IMR-90 (cell line): Measurements from ENCODE around the gene ALDH1A2. TPM values are rescaled to one million over a fixed set of nuclear protein-coding genes. Genes with fewer than 3 reads are reported as not detected.

Experiments
- ATAC-seq: fragments of 200-7000 bp; cut with Tn5 transposase; 2 replicates; pipeline ENCODE4 v1.9.1; 2020; ENCODE audit warnings: low read depth, mild to moderate bottlenecking, moderate library complexity
- BruUV-seq: library from RNA; stranded (reverse); fragments of 400-500 nt; replicated peaks from 2 replicates; lab custom pipeline; 2021; lab: Mats Ljungman, UMichigan
- CTCF ChIA-PET: fragments of 300-600 bp; formaldehyde crosslinking; extraction: SDS; loops from one replicate; lab custom pipeline; 2021; ENCODE audit warnings: antibody characterized with exemption; lab: Yijun Ruan, JAX
- POLR2A ChIA-PET: fragments of 300-600 bp; sonication (Branson Sonifier 250); formaldehyde crosslinking; loops from one replicate; lab custom pipeline; 2022; ENCODE audit warnings: antibody characterized with exemption; ENCODE audit not compliant: unreplicated experiment; lab: Charles Lee
- DNase-seq: peaks from one replicate; pipeline ENCODE4 v3.0.0; 2013
- H2AFZ ChIP-seq: replicated peaks from 2 replicates; pipeline ENCODE3; 2013; ENCODE audit warnings: low read length, mild to moderate bottlenecking; ENCODE audit not compliant: poor library complexity
- H2AK5ac ChIP-seq: 2 replicates; pipeline ENCODE4 v1.6.1; 2013; ENCODE audit warnings: low read depth, low read length, inconsistent platforms
- H2AK9ac ChIP-seq: replicated peaks from 2 replicates; pipeline ENCODE3; 2013; ENCODE audit warnings: mild to moderate bottlenecking, low read depth, low read length, moderate library complexity; ENCODE audit not compliant: poor library complexity
- H2BK120ac ChIP-seq: 2 replicates; pipeline ENCODE4 v1.6.1; 2013; ENCODE audit warnings: low read depth, low read length, inconsistent platforms
- H2BK15ac ChIP-seq: 3 replicates; pipeline ENCODE4 v1.6.1; 2013; ENCODE audit warnings: low read depth, low read length, inconsistent platforms
- H2BK20ac ChIP-seq: 2 replicates; pipeline ENCODE4 v1.6.1; 2013; ENCODE audit warnings: low read depth, mild to moderate bottlenecking, inconsistent platforms, low read length, moderate library complexity
- H2BK5ac ChIP-seq: 2 replicates; pipeline ENCODE4 v1.6.1; 2013; ENCODE audit warnings: mild to moderate bottlenecking, low read depth, low read length, inconsistent platforms; ENCODE audit not compliant: poor library complexity, severe bottlenecking
- H3K14ac ChIP-seq: replicated peaks from 2 replicates; pipeline ENCODE4 v1.6.1; 2013; ENCODE audit warnings: low read depth, low read length, inconsistent platforms
- H3K18ac ChIP-seq: 2 replicates; pipeline ENCODE4 v1.6.1; 2013; ENCODE audit warnings: low read depth, low read length, control low read depth
- H3K23ac ChIP-seq: 2 replicates; pipeline ENCODE4 v1.6.1; 2013; ENCODE audit warnings: low read depth, low read length, inconsistent platforms
- H3K27ac ChIP-seq: 2 replicates; pipeline ENCODE4 v1.5.1; 2013; ENCODE audit warnings: mild to moderate bottlenecking, control low read depth, low read length; ENCODE audit not compliant: insufficient read depth
- H3K27me3 ChIP-seq: 2 replicates; pipeline ENCODE4 v1.6.1; 2013; ENCODE audit warnings: low read length; ENCODE audit not compliant: control insufficient read depth, insufficient read depth
- H3K36me3 ChIP-seq: 2 replicates; pipeline ENCODE4 v1.6.1; 2013; ENCODE audit warnings: low read length, mixed read lengths; ENCODE audit not compliant: control insufficient read depth, insufficient read depth
- H3K4ac ChIP-seq: 2 replicates; pipeline ENCODE4 v1.6.1; 2013; ENCODE audit warnings: low read depth, low read length, inconsistent platforms
- H3K4me1 ChIP-seq: 2 replicates; pipeline ENCODE4 v1.6.1; 2013; ENCODE audit warnings: low read length, mixed read lengths; ENCODE audit not compliant: control insufficient read depth, insufficient read depth
- H3K4me2 ChIP-seq: 2 replicates; pipeline ENCODE4 v1.6.1; 2013; ENCODE audit warnings: low read depth, mild to moderate bottlenecking, control low read depth, low read length, moderate library complexity
- H3K4me3 ChIP-seq: 2 replicates; pipeline ENCODE4 v1.5.1; 2013; ENCODE audit warnings: low read depth, mild to moderate bottlenecking, control low read depth, low read length, moderate library complexity; ENCODE audit not compliant: insufficient read depth
- H3K56ac ChIP-seq: 2 replicates; pipeline ENCODE4 v1.6.1; 2013; ENCODE audit warnings: low read length, inconsistent platforms; ENCODE audit not compliant: insufficient read depth; ENCODE audit errors: extremely low read depth
- H3K79me1 ChIP-seq, 2 experiments: 2 replicates each; pipeline ENCODE4 v1.6.1; 2013; ENCODE audit warnings: low read length in 2 of 2, inconsistent platforms in 1 of 2, low read depth in 1 of 2
- H3K9ac ChIP-seq: 2 replicates; pipeline ENCODE4 v1.6.1; 2013; ENCODE audit warnings: low read depth, low read length, control low read depth
- H3K9me1 ChIP-seq: 2 replicates; pipeline ENCODE4 v1.6.1; 2013; ENCODE audit warnings: low read length, inconsistent platforms; ENCODE audit not compliant: insufficient read depth
- H3K9me3 ChIP-seq: 2 replicates; pipeline ENCODE4 v1.6.1; 2013; ENCODE audit warnings: low read length; ENCODE audit not compliant: control insufficient read depth, insufficient read depth
- H4K20me1 ChIP-seq: 2 replicates; pipeline ENCODE4 v1.6.1; 2013; ENCODE audit warnings: low read length, inconsistent platforms; ENCODE audit not compliant: insufficient read depth
- H4K5ac ChIP-seq: 2 replicates; pipeline ENCODE4 v1.6.1; 2013; ENCODE audit warnings: mild to moderate bottlenecking, low read depth, low read length, control low read depth
- H4K8ac ChIP-seq, 2 experiments: 2 replicates each; pipeline ENCODE4 v1.6.1; 2013; ENCODE audit warnings: low read depth in 2 of 2, low read length in 2 of 2, control low read depth in 1 of 2, inconsistent platforms in 1 of 2
- H4K91ac ChIP-seq: 2 replicates; pipeline ENCODE4 v1.6.1; 2013; ENCODE audit warnings: low read depth, low read length, inconsistent platforms; ENCODE audit not compliant: insufficient read depth
- NFE2L2 ChIP-seq: fragments of 150-350 bp; IDR thresholded peaks from 2 replicates; pipeline ENCODE4 v1.6.1; 2016; ENCODE audit warnings: low read depth, mild to moderate bottlenecking, low read length
- WGBS, 2 experiments: methylation state at CpG; one replicate each; pipeline versions ENCODE4 v1.1.5 to v1.1.7; 2013; ENCODE audit warnings: missing lambda C conversion rate in 2 of 2; ENCODE audit not compliant: insufficient read length in 1 of 2; ENCODE audit errors: extremely low coverage in 2 of 2; 5-methylcytosine and 5-hydroxymethylcytosine counted together
- dilution Hi-C: fragments of 300-500 bp; cut with HindIII; formaldehyde crosslinking; loops from one replicate; pipeline ENCODE4 v1.14.3; 2018; ENCODE audit warnings: low sequenced_read_pairs; ENCODE audit not compliant: unreplicated experiment
- in situ Hi-C: fragments of 300-500 bp; cut with MboI; formaldehyde crosslinking; loops from 3 replicates; pipeline ENCODE4 v1.14.3; 2019; ENCODE audit warnings: low sequenced_read_pairs, inconsistent platforms, mixed read lengths
- intact Hi-C: fragments of 100-400 bp; cut with micrococcal nuclease; formaldehyde crosslinking; loops from 2 replicates; pipeline ENCODE4 v1.10.0; 2022
- polyA plus RNA-seq, 3 experiments: library from polyadenylated mRNA; depleted of rRNA; stranded (reverse); fragments of >200 nt; gene quantifications; 2 replicates each; pipeline ENCODE4 v1.2.3, GENCODE V29; 2012; ENCODE audit warnings: low replicate concordance in 1 of 3
- total RNA-seq: library from RNA; depleted of rRNA; stranded (reverse); fragments of >200 nt; gene quantifications from 2 replicates; pipeline ENCODE4 v1.2.3, GENCODE V29; 2012

ALDH1A2 gene
- total and polyA plus RNA-seq, 2 of the 4 experiments (the other 2 are of a cell fraction), result not detected

DNA sequence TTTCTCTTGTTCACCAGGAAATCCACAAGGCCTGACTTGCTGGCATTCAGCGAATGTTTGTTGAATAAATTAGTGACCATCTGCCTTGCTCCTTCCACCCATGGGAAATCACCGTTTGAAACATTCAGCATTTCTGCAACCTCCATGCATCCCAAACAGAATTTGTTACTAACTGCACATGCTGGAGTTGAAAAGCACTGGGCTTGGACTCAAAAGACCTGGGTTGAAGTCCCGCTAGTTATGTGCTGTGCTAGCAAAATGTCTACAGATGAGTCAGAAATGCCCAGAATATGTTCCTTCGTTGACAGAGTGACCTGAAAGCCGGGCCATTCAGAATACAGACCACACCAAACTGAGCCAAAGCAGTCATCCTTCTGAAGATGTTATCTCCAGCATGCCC lies 144.6 kb downstream of the ALDH1A2 start:
- Histone ChIP-seq H3K18ac (no peak overlapping the region), H3K14ac (no peak overlapping the region), H3K4ac (no peak overlapping the region), H3K36me3 (no peaks in the 10 kb centered on the region), H4K91ac (no peak overlapping the region), H3K9me3 (no peaks in the 10 kb centered on the region), H3K9me1 (no peaks in the 10 kb centered on the region), H2AFZ (no peak overlapping the region), H2BK20ac (no peak overlapping the region), H2AK5ac (no peak overlapping the region), H2BK15ac (no peak overlapping the region), H3K56ac (no peak overlapping the region), H3K4me1 (no peaks in the 10 kb centered on the region), H3K9ac (no peak overlapping the region), H3K4me2 (no peak overlapping the region), H3K27ac (no peak overlapping the region), H3K23ac (no peak overlapping the region), H2AK9ac (no peak overlapping the region), H4K8ac (no peak overlapping the region), H3K79me1 (no peaks in the 10 kb centered on the region), H2BK120ac (no peak overlapping the region), H2BK5ac (no peak overlapping the region), H4K20me1 (no peaks in the 10 kb centered on the region), H3K27me3 (peaks cover 1% of the 10 kb centered on the region; the same call in 1 of the 2 replicates), H3K4me3 (no peak overlapping the region), H4K5ac (no peak overlapping the region)
- DNase-seq (no peak), ATAC-seq (no peak)
- in situ Hi-C loops, result no loop called here
- no TSS peak for BruUV-seq
- CTCF ChIA-PET, result no interaction called here
- TF ChIP-seq NFE2L2, result no peak
- WGBS, 2 experiments, result 60% methylated on average over 1 of the region's 5 CpGs; no CpG with 5 or more reads in 1 of the 2 experiments
- dilution Hi-C loops, result no loop called here
- intact Hi-C loops, result no loop called here
- POLR2A ChIA-PET, result no interaction called here
